SU-DHL-6 (cell line): ENCODE results near the gene TRIM7.
"Not testable (repeated sequence)": the region's sequence is repeated elsewhere in the genome, so short reads cannot be mapped to it uniquely, and the experiment has no call there.

Source experiments
- EZH2phosphoT487 ChIP-seq: fragments of 200-600 bp; sonication (generic), shearing (Covaris generic); conservative IDR thresholded peaks from 2 replicates; pipeline ENCODE4 v1.6.1; 2018; ENCODE audit warnings: mild to moderate bottlenecking, antibody characterized with exemption, low read length, moderate library complexity, mixed read lengths
- TF ChIP-seq, protein P1 (sequence below): fragments of 200-600 bp; sonication (generic); IDR thresholded peaks from one replicate; pipeline ENCODE4 v1.5.1; 2017; ENCODE audit warnings: antibody characterized with exemption, mild to moderate bottlenecking, low read length, moderate library complexity; ENCODE audit not compliant: insufficient read depth, poor library complexity, severe bottlenecking

- TF ChIP-seq, protein P1, sequence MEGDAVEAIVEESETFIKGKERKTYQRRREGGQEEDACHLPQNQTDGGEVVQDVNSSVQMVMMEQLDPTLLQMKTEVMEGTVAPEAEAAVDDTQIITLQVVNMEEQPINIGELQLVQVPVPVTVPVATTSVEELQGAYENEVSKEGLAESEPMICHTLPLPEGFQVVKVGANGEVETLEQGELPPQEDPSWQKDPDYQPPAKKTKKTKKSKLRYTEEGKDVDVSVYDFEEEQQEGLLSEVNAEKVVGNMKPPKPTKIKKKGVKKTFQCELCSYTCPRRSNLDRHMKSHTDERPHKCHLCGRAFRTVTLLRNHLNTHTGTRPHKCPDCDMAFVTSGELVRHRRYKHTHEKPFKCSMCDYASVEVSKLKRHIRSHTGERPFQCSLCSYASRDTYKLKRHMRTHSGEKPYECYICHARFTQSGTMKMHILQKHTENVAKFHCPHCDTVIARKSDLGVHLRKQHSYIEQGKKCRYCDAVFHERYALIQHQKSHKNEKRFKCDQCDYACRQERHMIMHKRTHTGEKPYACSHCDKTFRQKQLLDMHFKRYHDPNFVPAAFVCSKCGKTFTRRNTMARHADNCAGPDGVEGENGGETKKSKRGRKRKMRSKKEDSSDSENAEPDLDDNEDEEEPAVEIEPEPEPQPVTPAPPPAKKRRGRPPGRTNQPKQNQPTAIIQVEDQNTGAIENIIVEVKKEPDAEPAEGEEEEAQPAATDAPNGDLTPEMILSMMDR = not testable (repeated sequence)
- not testable (repeated sequence) for TF ChIP-seq EZH2phosphoT487
These were observed 5.7 kb upstream of the TRIM7 start for GRCh38 chr5:181210698-181211097.
